GM15510 (cell line): ENCODE data around the gene LMOD1.

ENCODE experiments used
- POLR2A ChIP-seq: IDR thresholded peaks from 3 replicates; pipeline ENCODE4 v1.6.1; 2011; ENCODE audit warnings: borderline replicate concordance; ENCODE audit not compliant: insufficient read length; ENCODE audit errors: extremely low read depth

The LMOD1 gene

DNA sequence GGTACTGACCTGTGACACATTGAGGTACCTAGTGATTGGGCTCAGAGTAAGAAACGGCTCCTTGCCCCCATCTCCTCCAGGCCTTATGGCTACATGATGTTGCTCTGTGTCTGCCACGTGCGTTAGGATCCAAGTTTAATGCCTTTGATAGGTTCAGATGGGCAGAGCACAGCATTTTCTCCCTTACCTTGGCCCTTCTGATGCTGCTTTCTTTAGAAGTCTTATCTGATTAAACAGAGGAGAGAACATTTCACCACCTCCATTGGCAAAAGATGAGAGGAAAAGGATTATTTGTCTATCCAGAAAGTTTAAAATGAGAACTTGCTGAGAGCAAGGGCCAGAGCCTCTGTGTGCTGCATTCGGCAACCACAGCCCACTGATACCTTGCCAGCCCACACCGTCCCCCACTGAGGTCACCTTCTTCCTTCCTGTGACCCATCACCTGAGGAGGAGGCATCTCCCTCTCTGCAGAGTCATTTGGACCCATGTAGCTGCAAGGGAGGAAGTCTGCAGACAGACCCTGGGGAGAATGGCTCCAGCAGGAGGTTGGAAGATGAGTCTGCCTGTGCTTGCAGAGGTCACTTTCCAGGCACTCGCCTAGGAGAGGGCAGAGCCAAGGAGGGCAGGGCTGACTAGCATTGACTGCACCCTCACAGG lies 41.0 kb downstream of the LMOD1 start:
- TF ChIP-seq POLR2A, result no peak

DNA sequence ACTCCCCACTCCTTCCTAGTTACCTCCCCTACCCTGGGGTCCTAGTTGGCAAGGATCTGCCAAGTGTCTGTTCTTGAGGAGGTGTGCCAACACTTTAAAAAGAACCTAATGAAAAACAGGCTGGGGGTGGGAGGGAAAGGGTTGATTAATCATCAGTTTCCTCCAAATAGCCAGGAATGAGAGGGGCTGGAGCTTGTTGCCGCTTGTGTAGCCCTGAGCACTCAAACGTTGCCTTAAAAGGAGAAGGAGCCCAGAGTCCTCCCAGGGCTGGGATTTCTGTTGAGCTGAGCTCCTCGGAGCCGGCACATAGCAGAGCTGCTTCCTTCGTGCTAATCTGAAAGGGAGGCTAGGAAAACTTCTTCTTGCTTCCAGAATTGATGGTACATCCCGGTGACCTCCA lies 41.8 kb downstream of the LMOD1 start:
- no peak for TF ChIP-seq POLR2A

DNA sequence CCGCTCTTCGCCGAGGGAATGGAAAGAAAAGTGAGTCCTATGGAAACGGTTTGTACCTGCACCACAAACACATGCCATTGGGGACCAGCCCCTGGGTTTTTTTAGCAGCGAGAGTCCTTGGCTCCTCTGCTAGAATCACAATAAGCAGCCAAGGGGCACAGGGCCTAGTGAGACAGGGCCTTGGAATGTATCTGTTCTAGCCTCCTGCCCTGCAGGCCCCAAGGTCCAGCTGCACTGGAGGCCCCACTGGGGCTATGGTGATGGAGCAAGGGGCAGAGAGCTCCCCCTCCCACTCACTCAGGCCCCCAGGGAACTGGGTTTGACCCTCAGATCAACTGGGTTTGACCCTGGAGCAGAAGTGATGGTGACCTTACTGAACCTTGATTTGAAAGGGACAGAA lies 43.2 kb downstream of the LMOD1 start:
- no peak for TF ChIP-seq POLR2A

DNA sequence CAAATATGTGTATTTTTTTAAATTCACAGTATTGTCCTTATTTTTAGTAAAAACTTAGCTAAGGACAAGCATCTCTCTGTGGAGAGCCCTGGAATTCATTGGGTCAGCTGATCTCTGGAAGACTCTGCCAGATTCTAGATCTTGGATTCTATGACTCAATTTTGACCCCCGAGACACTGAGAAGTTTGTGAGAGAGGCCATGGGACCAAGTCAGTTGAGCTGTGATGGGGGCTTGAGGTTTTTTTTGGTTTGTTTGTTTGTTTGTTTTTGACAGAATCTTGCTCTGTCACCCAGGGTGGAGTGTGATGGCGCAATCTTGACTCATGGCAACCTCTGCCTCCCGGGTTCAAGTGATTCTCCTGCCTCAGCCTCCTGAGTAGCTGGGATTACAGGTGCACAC lies 44.1 kb downstream of the LMOD1 start:
- no peak for TF ChIP-seq POLR2A

DNA sequence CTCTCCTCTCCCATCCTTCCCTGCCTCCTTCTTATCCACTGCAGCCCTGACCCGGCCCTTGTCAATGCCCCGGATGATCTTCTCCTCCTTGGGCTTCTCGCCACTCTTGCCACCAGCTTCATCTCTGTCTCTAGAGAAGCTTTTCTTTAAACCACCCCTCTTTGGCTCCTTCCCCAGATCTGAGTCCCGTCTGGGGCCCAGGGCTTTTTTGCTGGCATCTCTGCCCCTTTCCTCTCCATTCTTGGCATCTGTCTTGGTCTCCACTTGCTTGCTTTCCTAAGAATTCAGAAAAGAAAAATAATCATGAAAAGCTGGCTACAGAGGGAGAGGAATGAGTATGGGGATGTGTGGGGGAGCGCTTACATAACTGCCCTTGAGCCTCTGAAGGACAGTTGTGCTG lies 45.9 kb downstream of the LMOD1 start:
- no peak for TF ChIP-seq POLR2A

DNA sequence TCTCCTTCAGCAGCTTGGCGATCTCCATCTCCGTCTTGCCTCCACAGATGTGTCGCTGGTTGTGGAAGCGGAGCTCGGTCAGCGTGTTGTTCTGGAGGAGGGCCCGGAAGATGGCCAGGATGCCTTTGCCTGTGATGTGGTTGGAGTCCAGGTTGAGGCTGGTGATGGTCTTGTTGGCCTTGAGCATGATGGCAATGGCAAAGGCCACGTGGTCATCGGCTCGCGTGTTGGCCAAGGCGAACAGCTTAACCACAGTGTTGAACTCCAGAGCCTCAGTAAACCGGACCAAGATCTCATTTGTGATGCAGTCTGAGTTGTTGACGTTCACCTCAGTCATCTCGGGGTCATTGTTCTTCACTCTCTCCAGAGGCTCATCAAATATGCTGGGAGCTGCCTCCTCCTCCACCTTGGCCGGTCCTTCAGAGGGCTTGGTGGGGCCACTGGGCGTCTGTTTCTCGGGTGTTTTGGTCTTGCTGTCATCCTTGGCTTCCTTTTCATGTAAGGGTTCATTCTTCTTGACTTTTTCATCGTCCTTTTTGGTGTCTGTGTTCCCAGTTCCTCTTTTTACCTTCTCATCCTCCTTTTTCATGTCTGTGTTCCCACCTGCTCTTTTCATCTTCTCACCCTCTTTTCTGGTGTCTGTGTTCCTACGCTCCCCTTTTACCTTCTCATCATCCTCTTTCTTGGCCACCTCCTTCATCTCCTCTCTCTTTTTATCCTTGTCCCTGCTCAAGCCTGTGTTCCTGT lies 46.5 kb downstream of the LMOD1 start:
- TF ChIP-seq POLR2A, result no peak

DNA sequence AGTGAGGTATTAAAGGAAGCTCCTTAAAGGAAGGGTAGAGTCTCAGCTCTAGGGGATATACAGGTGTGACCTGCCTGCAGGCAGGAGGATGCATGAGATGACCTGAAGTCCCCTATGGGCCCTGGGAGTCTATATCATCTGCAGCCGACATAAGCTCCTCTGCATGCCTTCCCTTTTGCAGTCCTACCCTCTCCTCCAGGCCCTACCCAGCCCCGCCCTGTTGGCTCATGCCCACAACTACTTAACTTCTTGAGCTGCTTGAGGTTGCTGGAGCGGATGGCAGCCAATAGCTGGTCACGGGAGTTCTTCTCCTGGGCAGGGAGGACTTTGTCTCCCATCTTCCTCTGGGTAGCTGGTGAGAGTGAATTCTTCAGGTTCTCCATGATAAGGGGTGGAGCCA lies 47.4 kb downstream of the LMOD1 start:
- TF ChIP-seq POLR2A, result no peak

DNA sequence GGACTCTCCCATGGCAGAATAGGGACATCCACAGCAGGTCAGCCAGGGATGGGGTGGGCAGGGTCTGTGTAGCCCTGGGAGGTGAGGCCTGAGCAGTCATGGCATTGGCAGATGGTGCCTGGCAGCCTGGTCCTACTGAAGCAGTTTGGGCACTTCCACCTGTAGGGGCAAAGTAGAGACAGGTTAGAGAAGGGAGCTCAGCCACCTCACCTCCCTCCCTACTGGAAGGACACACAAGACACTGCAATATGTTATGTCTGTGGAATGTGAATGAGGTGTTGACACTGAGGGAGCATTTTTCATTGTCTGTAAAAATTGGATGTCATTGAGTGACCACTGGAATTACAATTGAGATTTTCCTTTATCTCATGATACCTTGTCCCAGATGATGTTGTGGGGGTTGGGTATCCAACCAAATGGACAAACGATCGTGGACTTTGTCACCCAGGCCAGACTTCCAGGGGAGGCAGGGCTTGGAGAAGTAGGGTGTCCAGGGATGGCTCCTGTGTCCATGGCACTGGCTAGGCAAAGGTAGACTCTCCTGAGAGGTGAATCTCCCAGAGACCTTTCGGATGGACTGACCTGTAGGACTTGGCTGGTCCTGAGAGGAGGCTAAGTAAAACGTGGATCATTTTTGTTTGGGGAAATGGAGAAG lies 48.0 kb downstream of the LMOD1 start:
- TF ChIP-seq POLR2A, result no peak

DNA sequence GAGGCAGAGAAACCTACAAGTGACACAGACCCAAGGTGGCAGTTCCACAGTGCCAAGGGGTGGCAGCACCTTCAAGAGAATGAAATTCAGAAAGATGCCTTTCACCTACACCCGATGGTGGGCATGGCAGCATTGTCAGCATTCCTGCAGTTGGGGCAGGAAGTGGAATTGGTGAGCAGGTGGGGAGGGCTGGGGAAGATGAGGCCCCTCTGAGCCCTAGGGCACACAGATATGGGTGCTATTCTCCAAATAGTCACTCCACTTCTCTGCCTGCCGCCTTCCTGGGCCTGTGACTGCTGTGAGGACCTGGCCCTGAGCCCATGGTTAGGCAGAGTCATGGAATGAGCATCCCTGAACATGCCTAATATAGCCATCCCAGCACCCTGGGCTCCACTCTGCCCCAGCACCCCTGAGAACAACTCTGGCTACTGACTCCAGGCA lies 49.4 kb downstream of the LMOD1 start:
- TF ChIP-seq POLR2A, result no peak

DNA sequence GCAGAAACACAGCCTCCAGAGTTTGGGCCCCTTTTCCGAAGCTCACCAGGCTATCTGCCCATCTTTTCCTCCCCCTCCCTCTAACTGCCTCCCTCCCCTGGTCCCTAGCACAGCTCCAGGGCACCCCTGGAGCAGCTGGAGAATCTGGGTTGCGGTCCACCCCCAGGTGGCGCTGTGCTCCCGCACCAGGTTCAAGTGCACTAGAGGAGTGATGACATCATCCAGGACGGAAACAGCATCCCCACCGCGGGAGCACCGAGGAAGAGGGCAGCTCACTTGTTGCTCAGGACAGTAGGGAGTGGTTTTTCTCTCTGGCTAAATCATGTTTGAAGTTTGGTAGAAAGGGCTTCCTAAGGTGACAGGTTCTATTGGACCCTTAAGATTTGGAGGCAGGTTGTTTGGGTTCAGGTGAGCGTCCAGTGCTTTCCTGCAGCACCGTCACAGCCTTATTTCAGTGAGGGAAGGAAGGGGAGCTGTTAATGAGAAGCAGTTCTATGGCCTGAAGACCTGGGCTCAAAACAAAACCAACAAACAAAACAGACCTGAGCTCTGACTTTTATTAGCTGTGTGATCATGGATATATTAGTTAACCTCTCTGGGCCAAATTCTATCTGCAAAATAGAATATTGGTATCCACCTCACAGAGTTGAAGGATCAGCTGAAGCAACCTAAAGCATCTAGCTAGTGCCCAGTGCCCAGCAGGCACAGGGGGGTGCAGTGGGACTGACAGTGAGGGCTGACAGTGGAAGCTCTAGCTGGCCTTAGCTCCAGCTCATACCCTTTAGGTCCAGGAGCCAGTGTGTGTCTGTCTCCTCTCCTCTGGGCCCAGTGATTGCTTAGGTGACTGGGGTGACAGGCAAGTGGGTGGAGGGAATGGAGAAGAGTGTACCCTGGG lies 50.2 kb downstream of the LMOD1 start:
- TF ChIP-seq POLR2A, result no peak

DNA sequence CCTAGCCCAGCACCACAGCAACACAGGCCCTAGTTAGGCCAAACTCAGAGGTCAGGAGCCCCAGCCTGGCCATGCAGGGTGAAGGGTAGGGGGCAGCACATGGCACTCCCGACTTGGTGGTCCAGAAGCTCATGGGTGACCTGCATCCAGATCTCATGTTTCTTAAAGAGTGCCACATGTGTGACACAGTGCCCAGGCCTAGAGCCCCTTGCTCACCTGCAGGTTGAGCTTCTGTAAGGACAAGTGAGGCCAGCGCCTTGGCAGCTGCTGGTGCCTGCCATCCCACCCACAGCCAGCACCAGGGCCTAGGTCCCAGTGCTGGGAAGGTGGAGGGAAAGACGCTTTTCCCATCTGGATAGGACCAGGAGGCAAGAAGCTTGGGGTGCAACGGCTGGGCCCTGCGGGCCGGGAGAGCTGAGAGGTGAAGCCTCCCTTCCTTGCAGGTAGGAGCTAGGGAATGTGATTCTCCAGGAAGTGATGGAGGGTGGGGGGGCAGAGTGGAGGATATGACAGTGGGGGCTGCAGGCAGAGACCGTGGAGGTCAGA lies 51.2 kb downstream of the LMOD1 start:
- TF ChIP-seq POLR2A, result no peak

DNA sequence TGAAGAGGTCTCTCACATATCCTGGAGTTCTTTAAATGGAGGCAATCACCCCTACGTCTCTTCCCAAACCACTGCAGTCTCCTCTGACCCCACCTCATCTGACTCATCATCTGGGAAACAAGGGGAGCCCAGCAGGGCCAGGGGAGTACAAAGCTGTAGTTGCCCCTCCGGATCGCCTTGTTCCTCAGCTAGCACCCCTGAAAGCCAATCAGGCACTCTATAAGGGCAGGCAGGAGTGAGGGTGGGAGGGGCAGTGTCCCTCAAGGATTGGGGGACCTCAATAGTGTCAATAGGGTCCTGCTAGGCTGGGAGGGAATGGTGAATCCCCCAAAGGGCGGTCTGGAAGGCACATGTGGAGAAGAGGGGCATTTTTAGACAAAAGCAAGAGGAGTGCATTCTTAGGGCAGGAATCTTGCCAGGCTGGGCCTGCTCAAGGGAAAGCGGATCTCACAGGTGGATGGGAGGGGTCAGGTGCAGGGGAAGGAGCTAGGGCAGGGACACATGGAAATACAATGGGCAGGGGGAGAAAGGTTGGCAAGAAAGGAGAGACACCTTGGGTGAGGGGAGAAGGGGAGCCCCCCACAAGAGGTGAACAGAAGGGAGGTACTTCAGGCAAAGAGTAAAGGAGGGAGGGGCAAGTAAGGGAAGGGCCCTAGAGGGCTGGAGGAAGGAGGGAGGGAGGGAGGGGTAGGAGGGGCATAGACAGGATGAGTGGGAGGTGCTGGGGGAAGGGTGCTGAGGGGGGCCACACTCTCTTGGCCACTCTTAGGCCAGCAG lies 51.8 kb downstream of the LMOD1 start:
- TF ChIP-seq POLR2A, result no peak

DNA sequence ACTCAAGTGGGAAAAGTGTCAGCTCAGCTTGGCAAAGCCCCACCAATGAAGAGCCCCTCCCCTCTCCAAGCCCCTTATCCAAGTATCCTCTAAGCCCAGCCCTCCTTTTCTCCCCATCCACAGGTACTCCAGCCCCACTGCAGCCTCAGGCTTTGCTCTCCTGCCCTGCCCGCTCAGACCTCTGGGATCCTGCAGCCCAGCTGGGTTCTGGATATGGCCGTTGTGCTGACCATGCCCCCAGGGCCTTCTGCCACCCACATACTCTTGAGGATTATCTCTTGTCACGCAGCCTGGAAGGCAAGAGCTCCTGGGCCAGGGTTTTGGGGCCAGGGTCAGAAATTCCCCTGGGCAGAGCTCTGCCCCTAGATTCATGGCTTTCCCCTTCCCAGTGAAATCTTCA lies 52.9 kb downstream of the LMOD1 start:
- TF ChIP-seq POLR2A, result no peak

DNA sequence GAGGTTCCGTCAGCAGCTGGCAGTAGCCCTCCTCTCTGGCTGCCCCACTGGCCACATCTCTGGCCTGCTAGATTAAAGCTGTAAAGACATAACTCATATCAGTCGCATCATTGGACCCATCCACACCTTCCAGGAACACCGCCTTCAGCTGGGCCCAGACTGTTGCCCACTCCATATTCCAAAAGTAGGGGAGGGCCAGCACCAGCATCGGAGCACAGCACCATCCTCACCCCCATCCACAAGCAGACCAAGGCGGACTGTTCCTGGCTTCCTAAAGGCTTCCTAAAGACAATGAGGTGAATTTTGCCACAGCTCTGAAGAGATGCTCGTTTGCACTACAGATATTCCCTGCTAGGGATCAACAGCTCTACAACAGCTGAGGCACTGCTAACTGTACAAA lies 54.1 kb downstream of the LMOD1 start:
- TF ChIP-seq POLR2A, result no peak
